PC-3 (cell line): ENCODE results near the gene ACTRT3. TPM values are rescaled to one million over a fixed set of nuclear protein-coding genes. Genes with fewer than 3 reads are reported as not detected.

Experiments used
- ATAC-seq: fragments of 200-7000 bp; cut with Tn5 transposase; 2 replicates; pipeline ENCODE4 v1.9.1; 2020; ENCODE audit warnings: mild to moderate bottlenecking, moderate library complexity
- BruUV-seq: library from RNA; stranded (reverse); fragments of 400-500 nt; replicated peaks from 2 replicates; lab custom pipeline; 2021; lab: Mats Ljungman, UMichigan
- CTCF ChIA-PET: fragments of 300-600 bp; sonication (Branson Sonifier 250); formaldehyde crosslinking; loops from one replicate; lab custom pipeline; 2022; ENCODE audit warnings: antibody characterized with exemption; lab: Charles Lee
- POLR2A ChIA-PET: fragments of 300-600 bp; sonication (Branson Sonifier 250); formaldehyde crosslinking; loops from one replicate; lab custom pipeline; 2022; ENCODE audit warnings: antibody characterized with exemption; ENCODE audit not compliant: unreplicated experiment; lab: Charles Lee
- DNase-seq: peaks from one replicate; pipeline ENCODE4 v3.0.0-alpha.2; 2015
- H2AFZ ChIP-seq: fragments of 300-600 bp; sonication (generic); 2 replicates; pipeline ENCODE4 v1.6.0; 2016; ENCODE audit warnings: antibody characterized with exemption, low read length
- H3F3A ChIP-seq: fragments of 300-600 bp; sonication (generic); one replicate; pipeline ENCODE4 v1.6.0; 2017; ENCODE audit warnings: antibody characterized with exemption, low read length, control low read depth, mild to moderate bottlenecking; ENCODE audit not compliant: unreplicated experiment
- H3K27ac ChIP-seq: fragments of 300-600 bp; sonication (generic); 2 replicates; pipeline ENCODE4 v1.5.1; 2016; ENCODE audit warnings: mild to moderate bottlenecking, low read length
- H3K27me3 ChIP-seq: fragments of 300-600 bp; sonication (generic); 2 replicates; pipeline ENCODE4 v1.6.1; 2016; ENCODE audit warnings: low read length, mixed read lengths
- H3K36me3 ChIP-seq: fragments of 300-600 bp; sonication (generic); 2 replicates; pipeline ENCODE4 v1.6.1; 2016; ENCODE audit warnings: low read depth, mixed run types, low read length, mixed read lengths
- H3K4me1 ChIP-seq: fragments of 300-600 bp; sonication (generic); 2 replicates; pipeline ENCODE4 v1.5.1; 2016; ENCODE audit warnings: low read length; ENCODE audit not compliant: insufficient read depth
- H3K4me2 ChIP-seq: fragments of 300-600 bp; sonication (generic); 2 replicates; pipeline ENCODE4 v1.6.0; 2016; ENCODE audit warnings: low read length
- H3K4me3 ChIP-seq: fragments of 300-600 bp; sonication (generic); 2 replicates; pipeline ENCODE4 v1.5.1; 2016; ENCODE audit warnings: mild to moderate bottlenecking, low read length, mixed read lengths
- H3K79me2 ChIP-seq: fragments of 300-600 bp; sonication (generic); 2 replicates; pipeline ENCODE4 v1.6.1; 2017; ENCODE audit warnings: low read length, mixed read lengths
- H3K9ac ChIP-seq: fragments of 300-600 bp; sonication (generic); 2 replicates; pipeline ENCODE4 v1.6.0; 2016; ENCODE audit warnings: mild to moderate bottlenecking, low read length
- H3K9me2 ChIP-seq: fragments of 300-600 bp; sonication (generic); replicated peaks from 2 replicates; pipeline ENCODE4 v1.6.1; 2016; ENCODE audit warnings: mixed run types, low read length, mixed read lengths
- H3K9me3 ChIP-seq: fragments of 300-600 bp; sonication (generic); 2 replicates; pipeline ENCODE4 v1.6.1; 2016; ENCODE audit warnings: low read length, mixed read lengths
- H4K20me1 ChIP-seq: fragments of 300-600 bp; sonication (generic); 2 replicates; pipeline ENCODE4 v1.6.1; 2016; ENCODE audit warnings: low read length, mixed read lengths
- EZH2 ChIP-seq: fragments of 300-600 bp; sonication (generic); IDR thresholded peaks from one replicate; pipeline ENCODE4 v1.6.1; 2017; ENCODE audit warnings: antibody characterized with exemption, mild to moderate bottlenecking, low read length; ENCODE audit not compliant: unreplicated experiment
- EZH2phosphoT487 ChIP-seq: fragments of 300-600 bp; sonication (generic); IDR thresholded peaks from 2 replicates; pipeline ENCODE4 v1.6.1; 2018; ENCODE audit warnings: mild to moderate bottlenecking, antibody characterized with exemption, low read length, borderline replicate concordance
- intact Hi-C: fragments of 100-400 bp; cut with micrococcal nuclease; formaldehyde crosslinking; loops from 2 replicates; pipeline ENCODE4 v1.9.0; 2023
- total RNA-seq: library from RNA; depleted of rRNA; stranded (reverse); fragments of >200 nt; gene quantifications from 2 replicates; pipeline ENCODE4 v1.2.3, GENCODE V29; 2014
- TF ChIP-seq, protein P1 (sequence below): fragments of 300-600 bp; sonication (generic); conservative IDR thresholded peaks from 2 replicates; pipeline ENCODE4 v1.5.1; 2017; ENCODE audit warnings: antibody characterized with exemption, low read depth, mild to moderate bottlenecking, low read length

ACTRT3 gene
- total RNA-seq, 1 experiment from 2014 or later: 2.6 TPM

DNA sequence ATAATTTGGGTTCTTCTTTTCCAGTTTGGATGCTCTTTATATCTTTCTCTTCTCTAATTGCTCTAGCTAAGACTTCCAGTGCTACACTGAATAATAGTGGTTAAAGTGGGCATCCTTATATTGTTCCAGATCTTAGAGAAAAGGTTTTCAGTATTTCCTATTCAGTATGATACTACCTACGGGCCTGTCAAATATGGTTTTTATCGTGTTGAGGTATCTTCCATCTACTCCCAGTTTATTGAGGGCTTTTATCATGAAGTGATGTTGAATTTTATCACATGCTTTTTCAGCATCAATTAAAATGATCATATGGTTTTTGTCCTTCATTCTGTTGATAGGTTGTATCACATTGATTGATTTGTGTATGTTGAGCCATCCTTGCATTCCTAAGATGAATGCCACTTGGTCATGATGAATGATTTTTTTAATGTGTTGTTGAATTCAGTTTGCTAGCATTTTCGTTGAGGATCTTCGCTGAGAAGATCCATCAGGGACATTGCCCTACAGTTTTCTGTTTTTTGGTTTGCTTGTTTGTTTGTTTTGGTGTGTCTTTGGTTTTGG is 46.3 kb upstream of the ACTRT3 start:
- Histone ChIP-seq H3K4me3 (no peak overlapping the region), H3K4me1 (peaks cover 15% of the 10 kb centered on the region; the same call in 1 of the 2 replicates), H3K4me2 (no peak overlapping the region), H3K9me2 (no peaks in the 10 kb centered on the region), H3F3A (no peaks in the 10 kb centered on the region), H3K9me3 (no peaks in the 10 kb centered on the region), H3K79me2 (no peaks in the 10 kb centered on the region), H3K36me3 (no peaks in the 10 kb centered on the region), H3K27me3 (no peaks in the 10 kb centered on the region), H3K9ac (no peak overlapping the region), H3K27ac (no peak overlapping the region), H2AFZ (no peak overlapping the region), H4K20me1 (no peaks in the 10 kb centered on the region)
- BruUV-seq: no TSS peak
- DNase-seq (no peak), ATAC-seq (no peak)
- CTCF ChIA-PET: no interaction called here
- POLR2A ChIA-PET: no interaction called here
- intact Hi-C loops: no loop called here
- TF ChIP-seq EZH2phosphoT487: no peak

DNA sequence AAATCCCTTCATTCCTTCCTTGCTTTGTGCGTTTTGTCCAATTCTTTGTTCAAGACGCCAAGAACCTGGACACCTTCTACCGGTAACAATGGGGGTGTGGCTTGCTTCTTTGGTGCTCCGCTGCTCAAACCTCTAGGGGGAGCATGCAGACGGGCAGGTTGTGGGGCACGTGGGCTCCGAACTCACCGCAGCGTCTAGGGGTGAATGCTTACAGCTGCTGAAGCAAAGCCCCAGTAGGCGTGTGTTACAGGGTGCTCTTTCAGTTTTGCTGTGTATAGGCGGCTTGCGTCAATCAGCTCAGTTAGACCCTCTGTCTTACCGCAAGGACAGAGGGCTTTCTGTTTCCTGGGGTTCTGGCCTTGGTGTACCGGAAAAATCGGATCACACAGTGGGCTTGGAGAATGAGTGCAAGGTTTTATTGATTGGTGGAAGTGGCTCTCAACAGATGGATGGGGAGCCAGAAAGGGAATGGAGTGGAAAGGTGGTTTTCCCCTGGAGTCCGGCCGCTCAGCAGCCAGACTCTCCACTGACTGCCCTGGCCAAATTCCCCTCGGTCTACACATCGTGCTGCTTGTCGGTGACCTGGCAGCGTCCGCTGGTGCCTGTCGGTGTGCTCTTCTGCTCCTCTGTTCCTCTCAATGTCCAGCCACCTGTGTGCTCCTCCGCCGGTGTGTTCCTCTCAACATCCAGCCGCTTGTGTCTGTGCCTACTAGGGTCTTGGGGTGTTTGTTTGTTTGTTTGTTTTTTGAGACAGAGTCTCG is 44.6 kb upstream of the ACTRT3 start:
- ATAC-seq (no peak), DNase-seq (no peak)
- POLR2A ChIA-PET: no interaction called here
- Histone ChIP-seq H3K36me3 (no peaks in the 10 kb centered on the region), H4K20me1 (no peaks in the 10 kb centered on the region), H3K9ac (no peak overlapping the region), H3K4me3 (no peak overlapping the region), H3K79me2 (no peaks in the 10 kb centered on the region), H3K27ac (no peak overlapping the region), H3K9me3 (no peaks in the 10 kb centered on the region), H3K27me3 (no peaks in the 10 kb centered on the region), H2AFZ (no peak overlapping the region), H3K4me1 (peaks cover 15% of the 10 kb centered on the region; the same call in 1 of the 2 replicates), H3F3A (no peaks in the 10 kb centered on the region), H3K9me2 (no peaks in the 10 kb centered on the region), H3K4me2 (no peak overlapping the region)
- CTCF ChIA-PET: no interaction called here
- intact Hi-C loops: loop anchor here (5.0 kb wide), 1 partner anchor 42 kb away; the partner anchor contains the start of gene MYNN
- TF ChIP-seq EZH2 (no peak), EZH2phosphoT487 (no peak)
- BruUV-seq: no TSS peak

DNA sequence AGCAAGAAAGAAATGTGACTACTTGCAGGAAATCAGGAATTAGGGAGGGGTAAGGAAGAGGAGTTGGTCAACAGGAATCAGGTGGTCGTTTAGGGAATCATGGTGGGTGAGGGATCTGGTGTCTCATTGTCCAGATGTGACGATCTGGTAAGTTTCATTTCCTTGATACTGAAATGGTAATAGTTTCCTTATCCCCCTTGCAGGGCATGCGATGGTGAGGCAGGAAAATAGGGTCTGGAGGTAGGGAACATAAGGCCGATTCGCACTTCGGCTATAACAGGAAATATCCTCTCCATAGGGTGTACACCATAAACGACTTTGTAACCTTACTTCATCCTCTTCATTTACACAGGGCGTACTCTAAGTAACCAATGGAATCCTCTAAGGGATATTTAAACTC is 43.9 kb upstream of the ACTRT3 start:
- Histone ChIP-seq H3F3A (no peaks in the 10 kb centered on the region), H3K9me3 (no peaks in the 10 kb centered on the region), H4K20me1 (no peaks in the 10 kb centered on the region), H3K36me3 (no peaks in the 10 kb centered on the region), H3K4me3 (peak overlapping the region; percentile 75), H3K27me3 (no peaks in the 10 kb centered on the region), H3K9ac (peak overlapping the region; percentile 67; the same call in 1 of the 2 replicates), H3K27ac (no peak overlapping the region), H3K79me2 (no peaks in the 10 kb centered on the region), H3K4me1 (peaks cover 15% of the 10 kb centered on the region; the same call in 1 of the 2 replicates), H3K9me2 (no peaks in the 10 kb centered on the region), H2AFZ (peak overlapping the region; percentile 85), H3K4me2 (peak overlapping the region; percentile 95)
- no TSS peak for BruUV-seq
- intact Hi-C loops: loop anchor here (5.0 kb wide), 1 partner anchor 41 kb away; the partner anchor contains the start of gene MYNN
- CTCF ChIA-PET: no interaction called here
- no peak for DNase-seq
- TF ChIP-seq, protein P1, sequence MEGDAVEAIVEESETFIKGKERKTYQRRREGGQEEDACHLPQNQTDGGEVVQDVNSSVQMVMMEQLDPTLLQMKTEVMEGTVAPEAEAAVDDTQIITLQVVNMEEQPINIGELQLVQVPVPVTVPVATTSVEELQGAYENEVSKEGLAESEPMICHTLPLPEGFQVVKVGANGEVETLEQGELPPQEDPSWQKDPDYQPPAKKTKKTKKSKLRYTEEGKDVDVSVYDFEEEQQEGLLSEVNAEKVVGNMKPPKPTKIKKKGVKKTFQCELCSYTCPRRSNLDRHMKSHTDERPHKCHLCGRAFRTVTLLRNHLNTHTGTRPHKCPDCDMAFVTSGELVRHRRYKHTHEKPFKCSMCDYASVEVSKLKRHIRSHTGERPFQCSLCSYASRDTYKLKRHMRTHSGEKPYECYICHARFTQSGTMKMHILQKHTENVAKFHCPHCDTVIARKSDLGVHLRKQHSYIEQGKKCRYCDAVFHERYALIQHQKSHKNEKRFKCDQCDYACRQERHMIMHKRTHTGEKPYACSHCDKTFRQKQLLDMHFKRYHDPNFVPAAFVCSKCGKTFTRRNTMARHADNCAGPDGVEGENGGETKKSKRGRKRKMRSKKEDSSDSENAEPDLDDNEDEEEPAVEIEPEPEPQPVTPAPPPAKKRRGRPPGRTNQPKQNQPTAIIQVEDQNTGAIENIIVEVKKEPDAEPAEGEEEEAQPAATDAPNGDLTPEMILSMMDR: no peak
- TF ChIP-seq EZH2phosphoT487 (no peak), EZH2 (no peak)
- no peak for ATAC-seq
- POLR2A ChIA-PET: no interaction called here
